Measurements from ENCODE around the gene DIRAS2.

The DIRAS2 gene

GRCh38 chr9:90613502-90613901 lies 29.1 kb downstream of the DIRAS2 start:
- no peak for TF ChIP-seq CTCF (IDR thresholded peaks at IDR 0.05; ENCODE audit: insufficient read depth, missing control alignments)
- FAIRE-seq (no peak), DNase-seq (ENCODE audit: insufficient read length, low spot score) (no peak)

GRCh38 chr9:90612957-90613356 lies 29.7 kb downstream of the DIRAS2 start:
- no peak for DNase-seq (ENCODE audit: insufficient read length, low spot score)
- TF ChIP-seq CTCF (IDR thresholded peaks at IDR 0.05; ENCODE audit: insufficient read depth, missing control alignments) = no peak
- FAIRE-seq = no peak

DNA sequence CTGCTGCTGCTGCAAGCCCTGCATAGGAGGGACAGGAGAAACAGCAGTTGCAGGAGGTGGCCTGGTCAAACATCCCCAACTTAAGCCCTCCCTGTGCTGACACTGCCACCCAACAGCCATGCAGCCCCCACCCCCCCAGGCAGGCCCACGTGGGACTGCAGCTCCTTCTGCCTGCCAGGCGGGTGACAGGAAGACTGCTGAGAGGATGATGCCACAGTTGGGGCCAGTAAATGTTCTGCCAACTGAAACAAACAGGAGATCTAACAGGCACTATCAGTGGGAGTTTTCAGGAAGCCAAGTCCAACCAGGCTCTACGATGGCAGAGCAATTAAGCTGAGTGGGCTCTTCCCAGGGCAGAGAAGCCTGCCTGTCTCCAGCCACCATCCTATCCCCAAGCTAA lies 31.1 kb downstream of the DIRAS2 start:
- TF ChIP-seq CTCF (IDR thresholded peaks at IDR 0.05; ENCODE audit: insufficient read depth, missing control alignments) = no peak
- no peak for DNase-seq (ENCODE audit: insufficient read length, low spot score)
- no peak for FAIRE-seq

- TF ChIP-seq CTCF (IDR thresholded peaks at IDR 0.05; ENCODE audit: insufficient read depth, missing control alignments) = no peak
- DNase-seq (ENCODE audit: insufficient read length, low spot score) (no peak), FAIRE-seq (no peak)
These were observed 31.5 kb downstream of the DIRAS2 start for GRCh38 chr9:90611121-90611520.

GRCh38 chr9:90607701-90608516 lies 34.7 kb downstream of the DIRAS2 start:
- TF ChIP-seq CTCF (IDR thresholded peaks at IDR 0.05; ENCODE audit: insufficient read depth, missing control alignments) = no peak
- no peak for FAIRE-seq
- no peak for DNase-seq (ENCODE audit: insufficient read length, low spot score)

- DNase-seq (ENCODE audit: insufficient read length, low spot score) (no peak), FAIRE-seq (no peak)
- TF ChIP-seq CTCF (IDR thresholded peaks at IDR 0.05; ENCODE audit: insufficient read depth, missing control alignments) = no peak
These were observed 42.6 kb downstream of the DIRAS2 start for GRCh38 chr9:90600029-90600428.

DNA sequence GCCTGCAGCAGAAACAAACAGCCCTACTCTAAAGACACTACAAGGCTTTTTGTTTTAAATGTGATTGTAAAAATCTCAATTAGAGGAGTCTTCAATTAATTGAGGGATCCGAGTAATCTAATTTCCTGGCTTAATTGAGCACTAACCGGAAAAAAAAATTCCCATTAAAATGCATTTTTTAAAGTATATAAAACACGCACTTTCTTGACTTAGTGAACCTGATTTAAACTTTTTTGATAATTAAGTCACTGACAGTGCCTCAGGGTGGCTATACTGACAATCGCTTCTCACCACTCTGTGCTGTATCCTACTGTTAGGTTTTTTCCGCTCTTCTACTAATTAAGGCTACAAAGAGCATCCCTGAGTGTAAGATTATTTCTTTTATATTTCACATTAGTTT lies 44.4 kb downstream of the DIRAS2 start:
- DNase-seq (ENCODE audit: insufficient read length, low spot score) (no peak), FAIRE-seq (no peak)
- TF ChIP-seq CTCF (IDR thresholded peaks at IDR 0.05; ENCODE audit: insufficient read depth, missing control alignments) = no peak
